Heart right ventricle (tissue), 16 donors: ENCODE data around the gene LRMDA. TPM values are rescaled to one million over a fixed set of nuclear protein-coding genes. Genes with fewer than 3 reads are reported as not detected.
"Not testable (repeated sequence)": the region's sequence is repeated elsewhere in the genome, so short reads cannot be mapped to it uniquely, and the experiment has no call there.

ENCODE experiments used
- ATAC-seq, 8 donors: fragments of 200-7000 bp; cut with Tn5 transposase; one replicate each; pipeline ENCODE4 v1.9.1; 2020; ENCODE audit warnings: mild to moderate bottlenecking in 8 of 8, moderate library complexity in 8 of 8, moderate number of reproducible peaks in 1 of 8
- DNase-seq, 2 donors: peaks; one replicate each; pipeline ENCODE4 v3.0.0-alpha.2; 2020
- H3K27ac ChIP-seq, 10 donors: fragments of 200-600 bp; sonication (generic) in 2 of 10; one replicate each; pipeline versions ENCODE4 v1.5.0 to v1.8.0; 2020 to 2022; ENCODE audit warnings: mild to moderate bottlenecking in 3 of 10
- H3K27me3 ChIP-seq, 7 donors: fragments of 200-600 bp; one replicate each; pipeline ENCODE4 v1.8.0; 2021 to 2022; ENCODE audit warnings: mild to moderate bottlenecking in 2 of 7
- H3K36me3 ChIP-seq, 9 donors: fragments of 200-600 bp; sonication (generic) in 1 of 9; one replicate each; pipeline versions ENCODE4 v1.5.0 to v1.8.0; 2020 to 2022; ENCODE audit warnings: mild to moderate bottlenecking in 2 of 9
- H3K4me1 ChIP-seq, 9 donors: fragments of 200-600 bp; sonication (generic) in 1 of 9; one replicate each; pipeline versions ENCODE4 v1.5.0 to v1.8.0; 2020 to 2022; ENCODE audit warnings: mild to moderate bottlenecking in 4 of 9
- H3K4me3 ChIP-seq, 10 donors: fragments of 200-600 bp; sonication (generic) in 2 of 10; one replicate each; pipeline versions ENCODE4 v1.5.0 to v1.8.0; 2020 to 2022; ENCODE audit warnings: mild to moderate bottlenecking in 7 of 10, moderate library complexity in 2 of 10
- H3K9me3 ChIP-seq, 11 donors: fragments of 200-600 bp in 10 of 11; sonication (generic) in 2 of 11; one replicate each; pipeline versions ENCODE4 v1.5.0 to v1.8.0; 2013 to 2022; ENCODE audit warnings: mild to moderate bottlenecking in 2 of 11, control low read depth in 1 of 11, moderate library complexity in 1 of 11
- CTCF ChIP-seq, 9 donors: fragments of 200-600 bp; sonication (generic) in 2 of 9; IDR thresholded peaks; one replicate each; pipeline versions ENCODE4 v1.5.0 to v1.8.0; 2021 to 2022; ENCODE audit warnings: antibody characterized with exemption in 9 of 9, mild to moderate bottlenecking in 5 of 9, moderate library complexity in 1 of 9
- WGBS, 2 donors: extraction: QIAGEN DNeasy Blood & Tissue Kit; methylation state at CpG; one replicate each; pipeline ENCODE4 v1.1.7; 2013; ENCODE audit warnings: inconsistent platforms in 1 of 2; 5-methylcytosine and 5-hydroxymethylcytosine counted together
- intact Hi-C, 10 donors: fragments of 100-400 bp; cut with DNase I; formaldehyde crosslinking; loops; one replicate each; pipeline versions ENCODE4 v1.11.1 to v1.14.2; 2022
- polyA plus RNA-seq, 2 donors: library from polyadenylated mRNA; stranded (reverse); fragments of 200-250 nt; gene quantifications; one replicate each; pipeline ENCODE4 v1.2.3, GENCODE V29; 2013
- total RNA-seq, 10 donors: library from RNA; stranded (reverse); fragmentation: NEBNext Ultra II Directional in 3 of 10; extraction: Animal tissue kit (Norgen Biotek cat#: 25700) in 3 of 10; gene quantifications; one replicate each; pipeline versions ENCODE4 v1.2.1 to v1.2.4, GENCODE V29; 2021 to 2023
- donor health status: Arrhythmogenic right ventricular cardiomyopathy.
- donor health status: ischemic (EF 13 %, LVEDD 7.1; RV severe dilation, severe dysfunction).
- donor health status: healthy with polysubstance abuse.
- donor health status: DM: no; HTN: yes; CAD: no.
- donor health status: DM: no; HTN: no; CAD: no.
- donor health status: ischemic (EF 25% LVEDD 6.9; RV normal size, moderate dysfunction).
- donor health status: ischemic (EF 25% LVEDD 5.7; RV mildly dilated, moderate dysfunction).
- donor health status: healthy.
- donor health status: DM: yes; HTN: yes; CAD: no.
- donor health status: Ischemic cardiomyopathy.
- donor health status: ischemic (EF 35%, LVEDD 5.7; RV mildly dilated, moderate dysfunction).
- donor health status: nonischemic (EF 11% LVEDD 7.7; RV severe dilation, severe dysfunction).
- donor health status: DM: yes; HTN: yes; CAD: no.
- donor health status: PGD.
- donor health status: ischemic (EF 29% LVEDD 5.4; RV normal size, mild dysfunction).
- donor health status: nonischemic (EF 23%, LVEDD 6.1; RV moderate dilation, normal function).

The LRMDA gene
- total and polyA plus RNA-seq, 12 donors: 4.0 to 59.8 (median 12.7) TPM

DNA sequence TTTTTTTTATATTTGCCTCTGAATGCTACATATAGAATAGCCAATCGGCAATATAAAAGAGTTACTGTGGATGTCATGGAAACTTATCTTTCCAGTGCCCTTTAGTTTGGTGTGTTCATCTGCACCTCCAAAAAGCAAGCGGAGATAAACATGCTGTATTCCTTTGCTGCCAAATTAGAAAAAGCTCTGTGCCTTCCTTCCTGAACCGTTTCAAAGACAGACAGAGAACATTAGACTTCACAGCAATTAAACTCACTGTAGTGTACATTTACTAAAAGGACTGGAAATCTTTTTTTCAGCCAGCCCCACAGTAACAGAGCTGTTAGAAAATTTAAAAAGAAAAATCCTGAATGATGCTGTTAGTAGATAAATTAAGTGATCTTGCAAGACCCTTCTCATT lies 707.5 kb downstream of the LRMDA start:
- DNase-seq (no peak), ATAC-seq (no peak)
- intact Hi-C loops: no loop called here
- no peak overlapping the region for H3K27ac ChIP-seq
- no peaks in the 10 kb centered on the region for H3K36me3 ChIP-seq
- no peaks in the 10 kb centered on the region for H3K27me3 ChIP-seq
- 44 to 51% methylated on average over 3 of the region's 3 CpGs for WGBS, 2 donors
- H3K9me3 ChIP-seq: peaks cover 0 to 5% (median 0%) of the 10 kb centered on the region in 11 donors
- H3K4me1 ChIP-seq: peaks cover 0 to 14% (median 0%) of the 10 kb centered on the region in 9 donors
- no peak overlapping the region for H3K4me3 ChIP-seq
- no peak for TF ChIP-seq CTCF (IDR thresholded peaks at IDR 0.05)

- Histone ChIP-seq H3K9me3 (peaks cover 0 to 5% (median 0%) of the 10 kb centered on the region in 11 donors), H3K4me3 (no peak overlapping the region), H3K27ac (no peak overlapping the region), H3K27me3 (no peaks in the 10 kb centered on the region), H3K4me1 (peaks cover 0 to 14% (median 0%) of the 10 kb centered on the region in 9 donors), H3K36me3 (no peaks in the 10 kb centered on the region)
- WGBS, 2 donors: 91 to 93% methylated on average over 5 of the region's 5 CpGs
- DNase-seq (no peak), ATAC-seq (no peak)
- no peak for TF ChIP-seq CTCF (IDR thresholded peaks at IDR 0.05)
- intact Hi-C loops: no loop called here
These were observed 708.0 kb downstream of the LRMDA start for GRCh38 chr10:76139431-76139830.

DNA sequence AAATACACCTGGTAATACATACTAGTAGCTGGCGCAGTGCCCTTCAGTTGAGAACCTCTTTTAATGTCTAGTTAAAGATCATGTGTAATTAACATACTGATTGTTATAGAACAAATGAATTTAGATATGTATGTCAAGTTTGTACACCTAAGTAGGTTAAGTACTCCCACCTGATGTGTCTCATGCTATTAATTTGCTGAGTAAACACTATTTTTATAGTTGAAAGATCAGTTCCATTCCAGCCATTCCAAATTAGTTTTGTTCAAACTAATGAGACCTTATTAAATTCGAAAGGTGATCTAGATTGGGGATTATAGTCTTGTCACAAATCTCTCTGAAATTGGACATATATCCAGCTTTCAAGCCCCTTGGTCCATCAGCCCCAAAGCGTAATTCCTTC lies 710.0 kb downstream of the LRMDA start:
- DNase-seq (no peak), ATAC-seq (no peak)
- Histone ChIP-seq H3K36me3 (no peaks in the 10 kb centered on the region), H3K27me3 (no peaks in the 10 kb centered on the region), H3K27ac (no peak overlapping the region), H3K4me3 (no peak overlapping the region), H3K9me3 (peaks cover 0 to 6% (median 0%) of the 10 kb centered on the region in 11 donors), H3K4me1 (peaks cover 0 to 14% (median 0%) of the 10 kb centered on the region in 9 donors)
- TF ChIP-seq CTCF (IDR thresholded peaks at IDR 0.05): no peak
- intact Hi-C loops: no loop called here
- WGBS, 2 donors: 97 to 98% methylated on average over 3 of the region's 3 CpGs

- intact Hi-C loops, H3K4me3 ChIP-seq, ATAC-seq, H3K4me1 ChIP-seq, H3K27me3 ChIP-seq, H3K27ac ChIP-seq, H3K36me3 ChIP-seq, DNase-seq: not testable (repeated sequence)
- WGBS, 2 donors: 90 to 98% methylated on average over 8 of the region's 8 CpGs
- peaks cover 0 to 26% (median 2%) of the 10 kb centered on the region in 11 donors for H3K9me3 ChIP-seq
These were observed 716.8 kb downstream of the LRMDA start for GRCh38 chr10:76148217-76148616.

DNA sequence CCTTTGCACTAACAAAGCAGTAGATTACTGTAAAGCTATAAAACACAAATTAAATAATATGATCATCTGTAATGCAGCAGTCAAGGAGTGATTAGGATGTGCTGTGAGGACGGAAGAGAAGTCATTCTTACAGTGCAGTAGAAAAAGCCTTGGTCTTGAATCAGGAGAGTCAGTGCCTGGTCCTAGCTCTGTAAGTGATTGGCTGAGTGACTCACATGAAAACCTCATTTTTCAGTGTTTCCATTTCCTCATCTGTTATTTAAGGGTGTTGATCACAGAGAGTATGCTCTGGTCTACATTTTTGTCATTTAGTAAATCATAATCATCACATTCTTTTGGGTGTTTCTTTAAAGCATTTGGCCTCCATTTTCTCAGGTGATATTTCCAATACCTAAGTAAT lies 717.8 kb downstream of the LRMDA start:
- H3K9me3 ChIP-seq: peaks cover 0 to 31% (median 3%) of the 10 kb centered on the region in 11 donors
- DNase-seq: no peak
- TF ChIP-seq CTCF (IDR thresholded peaks at IDR 0.05): no peak
- no peak overlapping the region for H3K27ac ChIP-seq
- peaks cover 0 to 6% (median 0%) of the 10 kb centered on the region in 9 donors for H3K4me1 ChIP-seq
- no peak overlapping the region for H3K4me3 ChIP-seq
- WGBS, 2 donors: 94 to 97% methylated on average over 1 of the region's 1 CpG
- H3K27me3 ChIP-seq: no peaks in the 10 kb centered on the region
- ATAC-seq: no peak
- no peaks in the 10 kb centered on the region for H3K36me3 ChIP-seq
- intact Hi-C loops: no loop called here
